IMR-90 (cell line): ENCODE results near the gene TBC1D22B. TPM values are rescaled to one million over a fixed set of nuclear protein-coding genes. Genes with fewer than 3 reads are reported as not detected.

Experiments
- ATAC-seq: fragments of 200-7000 bp; cut with Tn5 transposase; 2 replicates; pipeline ENCODE4 v1.9.1; 2020; ENCODE audit warnings: low read depth, mild to moderate bottlenecking, moderate library complexity
- BruUV-seq: library from RNA; stranded (reverse); fragments of 400-500 nt; replicated peaks from 2 replicates; lab custom pipeline; 2021; lab: Mats Ljungman, UMichigan
- CTCF ChIA-PET: fragments of 300-600 bp; formaldehyde crosslinking; extraction: SDS; loops from one replicate; lab custom pipeline; 2021; ENCODE audit warnings: antibody characterized with exemption; lab: Yijun Ruan, JAX
- POLR2A ChIA-PET: fragments of 300-600 bp; sonication (Branson Sonifier 250); formaldehyde crosslinking; loops from one replicate; lab custom pipeline; 2022; ENCODE audit warnings: antibody characterized with exemption; ENCODE audit not compliant: unreplicated experiment; lab: Charles Lee
- DNase-seq: peaks from one replicate; pipeline ENCODE4 v3.0.0; 2013
- H2AFZ ChIP-seq: replicated peaks from 2 replicates; pipeline ENCODE3; 2013; ENCODE audit warnings: low read length, mild to moderate bottlenecking; ENCODE audit not compliant: poor library complexity
- H2AK5ac ChIP-seq: 2 replicates; pipeline ENCODE4 v1.6.1; 2013; ENCODE audit warnings: low read depth, low read length, inconsistent platforms
- H2AK9ac ChIP-seq: replicated peaks from 2 replicates; pipeline ENCODE3; 2013; ENCODE audit warnings: mild to moderate bottlenecking, low read depth, low read length, moderate library complexity; ENCODE audit not compliant: poor library complexity
- H2BK120ac ChIP-seq: 2 replicates; pipeline ENCODE4 v1.6.1; 2013; ENCODE audit warnings: low read depth, low read length, inconsistent platforms
- H2BK15ac ChIP-seq: 3 replicates; pipeline ENCODE4 v1.6.1; 2013; ENCODE audit warnings: low read depth, low read length, inconsistent platforms
- H2BK20ac ChIP-seq: 2 replicates; pipeline ENCODE4 v1.6.1; 2013; ENCODE audit warnings: low read depth, mild to moderate bottlenecking, inconsistent platforms, low read length, moderate library complexity
- H2BK5ac ChIP-seq: 2 replicates; pipeline ENCODE4 v1.6.1; 2013; ENCODE audit warnings: mild to moderate bottlenecking, low read depth, low read length, inconsistent platforms; ENCODE audit not compliant: poor library complexity, severe bottlenecking
- H3K14ac ChIP-seq: replicated peaks from 2 replicates; pipeline ENCODE4 v1.6.1; 2013; ENCODE audit warnings: low read depth, low read length, inconsistent platforms
- H3K18ac ChIP-seq: 2 replicates; pipeline ENCODE4 v1.6.1; 2013; ENCODE audit warnings: low read depth, low read length, control low read depth
- H3K23ac ChIP-seq: 2 replicates; pipeline ENCODE4 v1.6.1; 2013; ENCODE audit warnings: low read depth, low read length, inconsistent platforms
- H3K27ac ChIP-seq: 2 replicates; pipeline ENCODE4 v1.5.1; 2013; ENCODE audit warnings: mild to moderate bottlenecking, control low read depth, low read length; ENCODE audit not compliant: insufficient read depth
- H3K27me3 ChIP-seq: 2 replicates; pipeline ENCODE4 v1.6.1; 2013; ENCODE audit warnings: low read length; ENCODE audit not compliant: control insufficient read depth, insufficient read depth
- H3K36me3 ChIP-seq: 2 replicates; pipeline ENCODE4 v1.6.1; 2013; ENCODE audit warnings: low read length, mixed read lengths; ENCODE audit not compliant: control insufficient read depth, insufficient read depth
- H3K4ac ChIP-seq: 2 replicates; pipeline ENCODE4 v1.6.1; 2013; ENCODE audit warnings: low read depth, low read length, inconsistent platforms
- H3K4me1 ChIP-seq: 2 replicates; pipeline ENCODE4 v1.6.1; 2013; ENCODE audit warnings: low read length, mixed read lengths; ENCODE audit not compliant: control insufficient read depth, insufficient read depth
- H3K4me2 ChIP-seq: 2 replicates; pipeline ENCODE4 v1.6.1; 2013; ENCODE audit warnings: low read depth, mild to moderate bottlenecking, control low read depth, low read length, moderate library complexity
- H3K4me3 ChIP-seq: 2 replicates; pipeline ENCODE4 v1.5.1; 2013; ENCODE audit warnings: low read depth, mild to moderate bottlenecking, control low read depth, low read length, moderate library complexity; ENCODE audit not compliant: insufficient read depth
- H3K56ac ChIP-seq: 2 replicates; pipeline ENCODE4 v1.6.1; 2013; ENCODE audit warnings: low read length, inconsistent platforms; ENCODE audit not compliant: insufficient read depth; ENCODE audit errors: extremely low read depth
- H3K79me1 ChIP-seq, 2 experiments: 2 replicates each; pipeline ENCODE4 v1.6.1; 2013; ENCODE audit warnings: low read length in 2 of 2, inconsistent platforms in 1 of 2, low read depth in 1 of 2
- H3K9ac ChIP-seq: 2 replicates; pipeline ENCODE4 v1.6.1; 2013; ENCODE audit warnings: low read depth, low read length, control low read depth
- H3K9me1 ChIP-seq: 2 replicates; pipeline ENCODE4 v1.6.1; 2013; ENCODE audit warnings: low read length, inconsistent platforms; ENCODE audit not compliant: insufficient read depth
- H3K9me3 ChIP-seq: 2 replicates; pipeline ENCODE4 v1.6.1; 2013; ENCODE audit warnings: low read length; ENCODE audit not compliant: control insufficient read depth, insufficient read depth
- H4K20me1 ChIP-seq: 2 replicates; pipeline ENCODE4 v1.6.1; 2013; ENCODE audit warnings: low read length, inconsistent platforms; ENCODE audit not compliant: insufficient read depth
- H4K5ac ChIP-seq: 2 replicates; pipeline ENCODE4 v1.6.1; 2013; ENCODE audit warnings: mild to moderate bottlenecking, low read depth, low read length, control low read depth
- H4K8ac ChIP-seq, 2 experiments: 2 replicates each; pipeline ENCODE4 v1.6.1; 2013; ENCODE audit warnings: low read depth in 2 of 2, low read length in 2 of 2, control low read depth in 1 of 2, inconsistent platforms in 1 of 2
- H4K91ac ChIP-seq: 2 replicates; pipeline ENCODE4 v1.6.1; 2013; ENCODE audit warnings: low read depth, low read length, inconsistent platforms; ENCODE audit not compliant: insufficient read depth
- BHLHE40 ChIP-seq: fragments of 150-350 bp; IDR thresholded peaks from 2 replicates; pipeline ENCODE4 v1.6.1; 2016; ENCODE audit warnings: mild to moderate bottlenecking, low read depth, low read length
- CEBPB ChIP-seq: IDR thresholded peaks from 2 replicates; pipeline ENCODE4 v1.6.1; 2012; ENCODE audit warnings: low read depth, low read length, improper control_type of control experiment
- CHD1 ChIP-seq: IDR thresholded peaks from 2 replicates; pipeline ENCODE4 v1.6.1; 2012; ENCODE audit warnings: low read depth, low read length, improper control_type of control experiment
- CTCF ChIP-seq: conservative IDR thresholded peaks from 2 replicates; pipeline ENCODE4 v1.5.1; 2012; ENCODE audit warnings: mild to moderate bottlenecking, low read depth, low read length, improper control_type of control experiment
- ELK1 ChIP-seq: fragments of 150-350 bp; IDR thresholded peaks from 2 replicates; pipeline ENCODE4 v1.6.1; 2016; ENCODE audit warnings: low read depth, mild to moderate bottlenecking, low read length, moderate library complexity, borderline replicate concordance
- FOS ChIP-seq: fragments of 150-350 bp; IDR thresholded peaks from 2 replicates; pipeline ENCODE4 v1.6.1; 2016; ENCODE audit warnings: low read depth, low read length
- MAFK ChIP-seq: IDR thresholded peaks from 2 replicates; pipeline ENCODE4 v1.6.1; 2012; ENCODE audit warnings: low read depth, low read length, improper control_type of control experiment
- MAZ ChIP-seq: IDR thresholded peaks from 2 replicates; pipeline ENCODE4 v1.6.1; 2012; ENCODE audit warnings: low read depth, mild to moderate bottlenecking, low read length, improper control_type of control experiment, moderate library complexity, borderline replicate concordance
- MXI1 ChIP-seq: IDR thresholded peaks from 2 replicates; pipeline ENCODE4 v1.6.1; 2012; ENCODE audit warnings: low read depth, mild to moderate bottlenecking, low read length, moderate library complexity, borderline replicate concordance
- NFE2L2 ChIP-seq: fragments of 150-350 bp; IDR thresholded peaks from 2 replicates; pipeline ENCODE4 v1.6.1; 2016; ENCODE audit warnings: low read depth, mild to moderate bottlenecking, low read length
- POLR2A ChIP-seq: IDR thresholded peaks from 2 replicates; pipeline ENCODE4 v1.6.1; 2012; ENCODE audit warnings: mild to moderate bottlenecking, low read depth, low read length
- RAD21 ChIP-seq: IDR thresholded peaks from 2 replicates; pipeline ENCODE4 v1.6.1; 2012; ENCODE audit warnings: low read length, improper control_type of control experiment
- RCOR1 ChIP-seq: IDR thresholded peaks from 2 replicates; pipeline ENCODE4 v1.6.1; 2012; ENCODE audit warnings: mild to moderate bottlenecking, low read length, improper control_type of control experiment; ENCODE audit not compliant: insufficient replicate concordance
- RFX5 ChIP-seq: IDR thresholded peaks from 2 replicates; pipeline ENCODE4 v1.8.0; 2012; ENCODE audit warnings: low read depth, mild to moderate bottlenecking, low read length, moderate library complexity
- SMC3 ChIP-seq: fragments of 150-350 bp; IDR thresholded peaks from 2 replicates; pipeline ENCODE4 v1.6.1; 2016; ENCODE audit warnings: low read depth, mild to moderate bottlenecking, antibody characterized with exemption, low read length, moderate library complexity
- USF2 ChIP-seq: fragments of 150-350 bp; IDR thresholded peaks from 2 replicates; pipeline ENCODE4 v1.6.1; 2017; ENCODE audit warnings: mild to moderate bottlenecking, antibody characterized with exemption, low read length, low read depth
- WGBS, 2 experiments: methylation state at CpG; one replicate each; pipeline versions ENCODE4 v1.1.5 to v1.1.7; 2013; ENCODE audit warnings: missing lambda C conversion rate in 2 of 2; ENCODE audit not compliant: insufficient read length in 1 of 2; ENCODE audit errors: extremely low coverage in 2 of 2; 5-methylcytosine and 5-hydroxymethylcytosine counted together
- dilution Hi-C: fragments of 300-500 bp; cut with HindIII; formaldehyde crosslinking; loops from one replicate; pipeline ENCODE4 v1.14.3; 2018; ENCODE audit warnings: low sequenced_read_pairs; ENCODE audit not compliant: unreplicated experiment
- in situ Hi-C: fragments of 300-500 bp; cut with MboI; formaldehyde crosslinking; loops from 3 replicates; pipeline ENCODE4 v1.14.3; 2019; ENCODE audit warnings: low sequenced_read_pairs, inconsistent platforms, mixed read lengths
- intact Hi-C: fragments of 100-400 bp; cut with micrococcal nuclease; formaldehyde crosslinking; loops from 2 replicates; pipeline ENCODE4 v1.10.0; 2022
- polyA plus RNA-seq, 3 experiments: library from polyadenylated mRNA; depleted of rRNA; stranded (reverse); fragments of >200 nt; gene quantifications; 2 replicates each; pipeline ENCODE4 v1.2.3, GENCODE V29; 2012; ENCODE audit warnings: low replicate concordance in 1 of 3
- total RNA-seq: library from RNA; depleted of rRNA; stranded (reverse); fragments of >200 nt; gene quantifications from 2 replicates; pipeline ENCODE4 v1.2.3, GENCODE V29; 2012

The TBC1D22B gene
- total and polyA plus RNA-seq, 2 of the 4 experiments (the other 2 are of a cell fraction): 6.6 to 7.5 TPM

- Histone ChIP-seq H3K27me3 (no peaks in the 10 kb centered on the region), H3K27ac (no peak overlapping the region), H3K4ac (no peak overlapping the region), H2AFZ (no peak overlapping the region), H3K9ac (no peak overlapping the region), H3K9me3 (no peaks in the 10 kb centered on the region), H4K8ac (no peak overlapping the region), H4K20me1 (no peaks in the 10 kb centered on the region; the same call in 1 of the 2 replicates), H2AK5ac (no peak overlapping the region), H3K56ac (no peak overlapping the region), H3K14ac (no peak overlapping the region), H3K4me3 (no peak overlapping the region), H2BK5ac (no peak overlapping the region), H2BK120ac (no peak overlapping the region), H4K5ac (no peak overlapping the region), H3K36me3 (peaks cover 51% of the 10 kb centered on the region), H2BK20ac (no peak overlapping the region), H3K18ac (no peak overlapping the region), H3K4me1 (peaks cover 8% of the 10 kb centered on the region), H3K79me1 (peaks cover 7 to 9% of the 10 kb centered on the region in 2 experiments; a peak in 2 of 4 replicates), H2BK15ac (no peak overlapping the region), H3K9me1 (peaks cover 6% of the 10 kb centered on the region; the same call in 1 of the 2 replicates), H2AK9ac (no peak overlapping the region), H3K4me2 (no peak overlapping the region), H3K23ac (no peak overlapping the region), H4K91ac (no peak overlapping the region)
- WGBS, 2 experiments: no CpG with 5 or more reads among the region's 2 CpGs
- ChIA-PET CTCF (no interaction called here), POLR2A (no interaction called here)
- DNase-seq (no peak), ATAC-seq (no peak)
- TF ChIP-seq MAFK (no peak), SMC3 (no peak), RCOR1 (no peak), RAD21 (no peak), CEBPB (no peak), USF2 (no peak), NFE2L2 (no peak), POLR2A (no peak), FOS (no peak), MAZ (no peak), MXI1 (no peak), ELK1 (no peak), RFX5 (no peak), CTCF (no peak), CHD1 (no peak), BHLHE40 (no peak)
- dilution Hi-C loops (no loop called here), in situ Hi-C loops (no loop called here), intact Hi-C loops (no loop called here)
- no TSS peak for BruUV-seq
Observed at GRCh38 chr6:37287519-37288157, 30.1 kb downstream of the TBC1D22B start.
